Heart left ventricle (tissue), 16 donors: ENCODE measurements around the gene PBX3. TPM values are rescaled to one million over a fixed set of nuclear protein-coding genes. Genes with fewer than 3 reads are reported as not detected.

Experiments
- ATAC-seq, 4 donors: fragments of 200-7000 bp; cut with Tn5 transposase; one replicate each; pipeline ENCODE4 v1.9.1; 2020 to 2022; ENCODE audit warnings: moderate library complexity in 4 of 4, mild to moderate bottlenecking in 3 of 4, moderate number of reproducible peaks in 1 of 4
- DNase-seq, 5 donors: peaks; one replicate each; pipeline ENCODE4 v3.0.0-alpha.2; 2020
- H3K27ac ChIP-seq, 12 donors: fragments of 200-600 bp; sonication (generic) in 4 of 12; one replicate each; pipeline versions ENCODE4 v1.5.0 to v1.8.0; 2016 to 2022; ENCODE audit warnings: mild to moderate bottlenecking in 2 of 12
- H3K27me3 ChIP-seq, 9 donors: fragments of 200-600 bp; sonication (generic) in 2 of 9; one replicate each; pipeline versions ENCODE4 v1.5.1 to v1.8.0; 2016 to 2022; ENCODE audit warnings: mild to moderate bottlenecking in 3 of 9
- H3K36me3 ChIP-seq, 9 donors: fragments of 200-600 bp; sonication (generic) in 2 of 9; one replicate each; pipeline versions ENCODE4 v1.5.0 to v1.8.0; 2018 to 2022; ENCODE audit warnings: mild to moderate bottlenecking in 2 of 9
- H3K4me1 ChIP-seq, 12 donors: fragments of 200-600 bp; sonication (generic) in 4 of 12; one replicate each; pipeline versions ENCODE4 v1.5.0 to v1.8.0; 2016 to 2022; ENCODE audit warnings: mild to moderate bottlenecking in 3 of 12
- H3K4me3 ChIP-seq, 12 donors: fragments of 200-600 bp; sonication (generic) in 4 of 12; one replicate each; pipeline versions ENCODE4 v1.5.0 to v1.8.0; 2017 to 2022; ENCODE audit warnings: mild to moderate bottlenecking in 9 of 12, moderate library complexity in 4 of 12
- H3K9me3 ChIP-seq, 12 donors: fragments of 200-600 bp; sonication (generic) in 4 of 12; one replicate each; pipeline versions ENCODE4 v1.5.0 to v1.8.0; 2016 to 2022; ENCODE audit warnings: mild to moderate bottlenecking in 1 of 12
- POLR2A ChIP-seq, 2 donors: fragments of 450-650 bp; IDR thresholded peaks; one replicate each; pipeline ENCODE4 v1.6.1; 2017; ENCODE audit warnings: antibody characterized with exemption in 2 of 2, mild to moderate bottlenecking in 2 of 2, moderate library complexity in 2 of 2
- WGBS, 4 donors: extraction: QIAGEN DNeasy Blood & Tissue Kit in 2 of 4; methylation state at CpG; one replicate each; pipeline versions ENCODE4 v1.1.5 to v1.1.7; 2013 to 2018; 5-methylcytosine and 5-hydroxymethylcytosine counted together
- intact Hi-C, 10 donors: fragments of 100-400 bp; cut with DNase I; formaldehyde crosslinking; loops; one replicate each; pipeline versions ENCODE4 v1.11.1 to v1.14.2; 2022
- polyA plus RNA-seq, 2 donors: library from polyadenylated mRNA; stranded (reverse); fragments of 200-250 nt; gene quantifications; one replicate each; pipeline ENCODE4 v1.2.3, GENCODE V29; 2013
- total RNA-seq, 9 donors: library from RNA; depleted of rRNA in 2 of 9; stranded (reverse); fragments of >200 nt in 2 of 9; fragmentation: NEBNext Ultra II Directional in 3 of 9; extraction: Animal tissue kit (Norgen Biotek cat#: 25700) in 3 of 9; gene quantifications; one replicate each; pipeline versions ENCODE4 v1.1.0 to v1.2.4, GENCODE V29; 2016 to 2023
- TF ChIP-seq, protein P1 (sequence below), 12 donors: fragments of 200-600 bp; sonication (generic) in 4 of 12; IDR thresholded peaks; one replicate each; pipeline versions ENCODE4 v1.5.0 to v1.8.0; 2018 to 2022; ENCODE audit warnings: antibody characterized with exemption in 12 of 12, mild to moderate bottlenecking in 5 of 12
- donor health status: ischemic (EF 13 %, LVEDD 7.1; RV severe dilation, severe dysfunction).
- donor health status: healthy with polysubstance abuse.
- donor health status: DM: no; HTN: yes; CAD: no.
- donor health status: DM: no; HTN: no; CAD: no.
- donor health status: ischemic (EF 25% LVEDD 6.9; RV normal size, moderate dysfunction).
- donor health status: ischemic (EF 25% LVEDD 5.7; RV mildly dilated, moderate dysfunction).
- donor health status: healthy.
- donor health status: DM: yes; HTN: yes; CAD: no.
- donor health status: ischemic (EF 35%, LVEDD 5.7; RV mildly dilated, moderate dysfunction).
- donor health status: nonischemic (EF 11% LVEDD 7.7; RV severe dilation, severe dysfunction).
- donor health status: DM: yes; HTN: yes; CAD: no.
- donor health status: PGD.
- donor health status: ischemic (EF 29% LVEDD 5.4; RV normal size, mild dysfunction).
- donor health status: nonischemic (EF 23%, LVEDD 6.1; RV moderate dilation, normal function).

Gene PBX3
- total and polyA plus RNA-seq, 11 donors = 14.8 to 76.1 (median 53.4) TPM

DNA sequence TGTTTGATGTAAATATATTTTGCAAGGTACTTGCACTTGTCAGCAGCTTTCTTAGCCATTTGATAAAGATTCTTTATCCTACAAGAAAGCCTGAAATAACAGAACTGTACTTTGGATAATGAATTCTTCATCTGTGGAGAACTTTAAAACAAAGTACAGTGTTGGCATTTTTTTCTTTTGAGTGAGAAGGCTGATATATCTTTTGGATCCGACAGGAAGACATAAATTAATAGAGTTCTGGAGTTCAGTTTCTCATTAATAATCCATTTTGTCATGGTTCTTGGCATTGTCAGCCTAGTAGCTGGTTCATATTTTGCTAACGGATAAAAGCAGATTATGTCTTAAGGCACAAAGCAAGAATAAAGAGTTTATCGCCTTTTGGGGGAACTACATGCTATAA, 17.0 kb downstream of the PBX3 start:
- peaks cover 0 to 7% (median 0%) of the 10 kb centered on the region in 12 donors for H3K9me3 ChIP-seq
- peaks cover 0 to 49% (median 28%) of the 10 kb centered on the region in 12 donors for H3K4me1 ChIP-seq
- H3K27me3 ChIP-seq = no peaks in the 10 kb centered on the region
- ATAC-seq (no peak), DNase-seq (no peak)
- TF ChIP-seq, protein P1, sequence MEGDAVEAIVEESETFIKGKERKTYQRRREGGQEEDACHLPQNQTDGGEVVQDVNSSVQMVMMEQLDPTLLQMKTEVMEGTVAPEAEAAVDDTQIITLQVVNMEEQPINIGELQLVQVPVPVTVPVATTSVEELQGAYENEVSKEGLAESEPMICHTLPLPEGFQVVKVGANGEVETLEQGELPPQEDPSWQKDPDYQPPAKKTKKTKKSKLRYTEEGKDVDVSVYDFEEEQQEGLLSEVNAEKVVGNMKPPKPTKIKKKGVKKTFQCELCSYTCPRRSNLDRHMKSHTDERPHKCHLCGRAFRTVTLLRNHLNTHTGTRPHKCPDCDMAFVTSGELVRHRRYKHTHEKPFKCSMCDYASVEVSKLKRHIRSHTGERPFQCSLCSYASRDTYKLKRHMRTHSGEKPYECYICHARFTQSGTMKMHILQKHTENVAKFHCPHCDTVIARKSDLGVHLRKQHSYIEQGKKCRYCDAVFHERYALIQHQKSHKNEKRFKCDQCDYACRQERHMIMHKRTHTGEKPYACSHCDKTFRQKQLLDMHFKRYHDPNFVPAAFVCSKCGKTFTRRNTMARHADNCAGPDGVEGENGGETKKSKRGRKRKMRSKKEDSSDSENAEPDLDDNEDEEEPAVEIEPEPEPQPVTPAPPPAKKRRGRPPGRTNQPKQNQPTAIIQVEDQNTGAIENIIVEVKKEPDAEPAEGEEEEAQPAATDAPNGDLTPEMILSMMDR (IDR thresholded peaks at IDR 0.05) = no peak
- no peak for TF ChIP-seq POLR2A (IDR thresholded peaks at IDR 0.05)
- WGBS, 4 donors = 58 to 73% (median 65%) methylated on average over 3 of the region's 3 CpGs
- intact Hi-C loops = no loop called here
- H3K36me3 ChIP-seq = no peaks in the 10 kb centered on the region
- no peak overlapping the region for H3K4me3 ChIP-seq
- H3K27ac ChIP-seq = no peak overlapping the region

DNA sequence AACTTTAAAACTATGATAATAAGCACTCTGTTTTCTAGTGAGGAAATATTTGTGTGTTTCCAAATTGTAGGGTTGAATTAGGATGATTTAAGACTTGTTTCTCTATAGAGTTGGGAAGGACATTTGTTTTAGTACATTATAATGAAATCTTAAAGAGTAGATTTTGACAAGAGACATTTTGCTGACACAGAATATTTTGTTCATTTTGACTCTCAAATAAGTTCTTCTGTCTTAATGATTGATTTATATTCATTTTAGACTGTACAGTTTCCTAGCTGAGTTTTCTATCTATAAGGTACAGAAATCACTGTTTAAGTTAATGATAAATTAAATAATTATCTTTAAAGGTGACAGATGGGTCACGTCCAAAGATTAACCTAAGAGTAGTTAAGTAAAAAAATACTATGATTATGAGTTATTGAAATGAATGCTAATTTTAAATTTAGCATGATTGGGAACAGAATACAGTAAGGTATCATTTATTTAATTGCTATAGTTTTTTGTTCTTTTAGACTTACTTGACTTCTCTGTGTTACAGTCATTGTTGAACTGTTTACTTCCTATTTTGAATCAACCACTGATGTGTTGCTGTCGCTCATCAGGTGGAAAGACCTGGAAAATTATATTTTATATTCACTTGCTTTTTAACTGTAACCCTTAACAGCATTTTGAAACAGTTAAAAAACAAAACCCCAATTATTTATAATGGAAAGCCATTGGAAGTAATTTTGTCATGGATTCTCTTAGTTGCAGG, 19.5 kb downstream of the PBX3 start:
- no peak overlapping the region for H3K4me3 ChIP-seq
- DNase-seq (no peak), ATAC-seq (no peak)
- WGBS, 4 donors = 92 to 97% (median 95%) methylated on average over 2 of the region's 2 CpGs
- intact Hi-C loops = no loop called here
- H3K27me3 ChIP-seq = no peaks in the 10 kb centered on the region
- H3K9me3 ChIP-seq = peaks cover 0 to 7% (median 0%) of the 10 kb centered on the region in 12 donors
- H3K36me3 ChIP-seq = no peaks in the 10 kb centered on the region
- no peak overlapping the region for H3K27ac ChIP-seq
- TF ChIP-seq POLR2A (IDR thresholded peaks at IDR 0.05) = no peak
- TF ChIP-seq, protein P1 (IDR thresholded peaks at IDR 0.05) = no peak
- H3K4me1 ChIP-seq = peaks cover 0 to 38% (median 18%) of the 10 kb centered on the region in 12 donors

DNA sequence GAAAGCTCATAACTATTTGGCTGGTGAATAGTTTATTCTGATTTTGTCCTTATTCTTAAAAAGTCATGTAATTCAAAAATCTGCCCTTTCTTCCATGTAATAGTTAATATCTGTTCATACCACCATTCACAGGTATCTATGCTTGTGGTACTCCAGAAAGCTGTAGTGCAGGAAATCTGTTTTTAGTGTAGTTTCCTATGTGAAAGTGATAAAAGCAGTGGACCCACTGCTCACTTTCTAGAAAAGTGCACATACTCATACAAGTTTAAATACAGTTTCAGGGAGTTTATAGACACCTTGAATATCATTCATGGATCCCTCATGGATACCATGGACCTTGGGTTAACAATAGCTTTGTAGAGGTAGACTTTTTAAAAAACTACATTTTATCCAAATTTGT, 20.2 kb downstream of the PBX3 start:
- TF ChIP-seq POLR2A (IDR thresholded peaks at IDR 0.05) = no peak
- TF ChIP-seq, protein P1 (IDR thresholded peaks at IDR 0.05) = no peak
- Histone ChIP-seq H3K4me3 (no peak overlapping the region), H3K27ac (no peak overlapping the region), H3K9me3 (peaks cover 0 to 7% (median 0%) of the 10 kb centered on the region in 12 donors), H3K27me3 (no peaks in the 10 kb centered on the region), H3K4me1 (peaks cover 0 to 31% (median 15%) of the 10 kb centered on the region in 12 donors), H3K36me3 (no peaks in the 10 kb centered on the region)
- ATAC-seq (no peak), DNase-seq (no peak)
- intact Hi-C loops = no loop called here

DNA sequence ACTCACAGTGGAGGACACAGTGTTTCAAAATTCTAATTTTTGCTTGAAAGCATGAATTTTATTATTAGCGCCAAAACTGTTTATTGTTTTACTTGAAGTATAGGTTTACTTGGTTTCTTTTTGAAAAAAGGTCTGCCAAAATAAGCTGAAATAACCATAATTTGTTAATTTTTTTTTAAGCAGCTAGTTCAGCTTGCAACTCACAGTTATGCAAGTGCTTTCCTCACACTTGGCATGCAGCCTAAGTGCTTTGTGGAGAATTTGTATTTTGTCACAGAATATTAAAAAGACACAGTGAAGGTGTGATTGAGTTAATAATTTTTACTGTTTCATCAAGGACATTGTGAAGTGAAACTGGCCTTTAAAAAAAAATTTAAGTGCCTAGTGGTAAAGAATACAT, 21.6 kb downstream of the PBX3 start:
- intact Hi-C loops = no loop called here
- DNase-seq = no peak
- no peaks in the 10 kb centered on the region for H3K27me3 ChIP-seq
- no peak for ATAC-seq
- TF ChIP-seq, protein P1 (IDR thresholded peaks at IDR 0.05) = no peak
- TF ChIP-seq POLR2A (IDR thresholded peaks at IDR 0.05) = no peak
- peaks cover 0 to 7% (median 0%) of the 10 kb centered on the region in 12 donors for H3K9me3 ChIP-seq
- no peak overlapping the region for H3K27ac ChIP-seq
- WGBS, 4 donors = 97 to 100% (median 98%) methylated on average over 1 of the region's 1 CpG
- H3K4me1 ChIP-seq = peaks cover 0 to 16% (median 5%) of the 10 kb centered on the region in 12 donors
- no peaks in the 10 kb centered on the region for H3K36me3 ChIP-seq
- H3K4me3 ChIP-seq = no peak overlapping the region
